Spleen (tissue), 11 donors: ENCODE measurements around the gene EDIL3. TPM values are rescaled to one million over a fixed set of nuclear protein-coding genes. Genes with fewer than 3 reads are reported as not detected.

ENCODE experiments used
- DNase-seq: peaks from one replicate; pipeline ENCODE4 v3.0.0-alpha.2; 2020
- H3K27ac ChIP-seq, 8 donors: fragments of 200-600 bp; sonication (generic) in 7 of 8; 1 replicate in 4 of 8; 2 replicates in 4 of 8; pipeline versions ENCODE4 v1.5.0 to v1.8.0; 2016 to 2021; ENCODE audit warnings: inconsistent platforms in 4 of 8, mild to moderate bottlenecking in 4 of 8, moderate library complexity in 1 of 8
- H3K27me3 ChIP-seq, 7 donors: fragments of 200-600 bp; sonication (generic) in 6 of 7; replicated peaks in 1 of 7; 1 replicate in 4 of 7; 2 replicates in 3 of 7; pipeline versions ENCODE4 v1.5.0 to v1.8.0; 2016 to 2021; ENCODE audit warnings: inconsistent platforms in 3 of 7, mild to moderate bottlenecking in 1 of 7
- H3K36me3 ChIP-seq, 6 donors: fragments of 200-600 bp; sonication (generic) in 5 of 6; 1 replicate in 4 of 6; 2 replicates in 2 of 6; pipeline versions ENCODE4 v1.5.0 to v1.8.0; 2016 to 2021; ENCODE audit warnings: inconsistent platforms in 2 of 6
- H3K4me1 ChIP-seq, 6 donors: fragments of 200-600 bp; sonication (generic) in 5 of 6; 1 replicate in 3 of 6; 2 replicates in 3 of 6; pipeline versions ENCODE4 v1.5.0 to v1.8.0; 2016 to 2021; ENCODE audit warnings: inconsistent platforms in 3 of 6
- H3K4me3 ChIP-seq, 8 donors: fragments of 200-600 bp; sonication (generic) in 7 of 8; 1 replicate in 4 of 8; 2 replicates in 4 of 8; pipeline versions ENCODE4 v1.5.0 to v1.8.0; 2016 to 2021; ENCODE audit warnings: inconsistent platforms in 4 of 8, mild to moderate bottlenecking in 4 of 8, moderate library complexity in 2 of 8
- H3K9me3 ChIP-seq, 8 donors: fragments of 200-600 bp; sonication (generic) in 7 of 8; 1 replicate in 4 of 8; 2 replicates in 4 of 8; pipeline versions ENCODE4 v1.5.0 to v1.8.0; 2016 to 2021; ENCODE audit warnings: inconsistent platforms in 4 of 8
- CTCF ChIP-seq, 11 experiments: fragments of 200-600 bp in 7 of 11; fragments of 450-650 bp in 4 of 11; sonication (generic) in 4 of 11; IDR thresholded peaks in 8 of 11; conservative IDR thresholded peaks in 3 of 11; 1 replicate in 7 of 11; 2 replicates in 4 of 11; pipeline versions ENCODE4 v1.4.0 to v1.8.0; 2016 to 2021; ENCODE audit warnings: antibody characterized with exemption in 11 of 11, inconsistent platforms in 4 of 11, mild to moderate bottlenecking in 1 of 11
- POLR2A ChIP-seq, 3 donors: fragments of 450-650 bp; IDR thresholded peaks; one replicate each; pipeline ENCODE4 v1.5.1; 2017; ENCODE audit warnings: antibody characterized with exemption in 3 of 3, mild to moderate bottlenecking in 1 of 3
- POLR2AphosphoS5 ChIP-seq, 3 donors: sonication (generic); formaldehyde crosslinking; IDR thresholded peaks; one replicate each; pipeline ENCODE4 v1.5.1; 2017; ENCODE audit warnings: antibody characterized with exemption in 3 of 3
- WGBS, 5 donors: extraction: QIAGEN DNeasy Blood & Tissue Kit in 3 of 5; methylation state at CpG; one replicate each; pipeline versions ENCODE4 v1.1.5 to v1.1.7; 2013 to 2018; 5-methylcytosine and 5-hydroxymethylcytosine counted together
- intact Hi-C: fragments of 100-400 bp; cut with DNase I; formaldehyde crosslinking; loops from one replicate; pipeline ENCODE4 v1.15.0; 2023; ENCODE audit warnings: low total_unique reads
- polyA plus RNA-seq, 3 donors: library from polyadenylated mRNA; stranded (reverse); fragments of 200-250 nt; gene quantifications; one replicate each; pipeline ENCODE4 v1.2.1, GENCODE V29; 2013
- total RNA-seq, 7 donors: library from RNA; depleted of rRNA in 3 of 7; stranded (reverse); fragments of >200 nt in 3 of 7; fragmentation: NEBNext Ultra II Directional in 4 of 7; extraction: Animal tissue kit (Norgen Biotek cat#: 25700) in 4 of 7; gene quantifications; one replicate each; pipeline versions ENCODE4 v1.1.0 to v1.2.1, GENCODE V29; 2016 to 2021
- donor health status: healthy with polysubstance abuse.
- donor health status: DM: no; HTN: no; CAD: no; lungs with moderate emphysema.
- donor health status: DM: no; HTN: no; CAD: no.
- donor health status: Bipolar disorder and iron deficiency.
- donor health status: healthy.
- donor health status: DM: no; HTN: no; CAD: no.
- donor health status: DM: yes; HTN: yes; CAD: no.

EDIL3 gene
- total and polyA plus RNA-seq, 10 donors = 0.61 to 2.9 (median 2.1) TPM

GRCh38 chr5:84381502-84382362 lies 2.9 kb downstream of the EDIL3 start:
- Histone ChIP-seq H3K4me3 (peak overlapping the region in 4 of 8 donors; percentile 0 to 53 (median 22)), H3K27ac (no peak overlapping the region), H3K27me3 (peaks cover 0 to 72% (median 44%) of the 10 kb centered on the region in 7 donors), H3K9me3 (no peaks in the 10 kb centered on the region), H3K4me1 (peaks cover 0 to 35% (median 23%) of the 10 kb centered on the region in 6 donors), H3K36me3 (no peaks in the 10 kb centered on the region)
- DNase-seq = no peak
- WGBS, 5 donors = 8 to 10% (median 9%) methylated on average over 13 to 14 of the region's 14 CpGs
- TF ChIP-seq POLR2A (IDR thresholded peaks at IDR 0.05) = no peak
- TF ChIP-seq CTCF (IDR thresholded peaks at IDR 0.05 in 8 of 11, conservative IDR thresholded peaks at IDR 0.05 in 3 of 11) = no peak
- TF ChIP-seq POLR2AphosphoS5 (IDR thresholded peaks at IDR 0.05) = no peak
- intact Hi-C loops = no loop called here

- H3K9me3 ChIP-seq = no peaks in the 10 kb centered on the region
- 72 to 80% (median 76%) methylated on average over 2 of the region's 2 CpGs for WGBS, 5 donors
- H3K27me3 ChIP-seq = peaks cover 0 to 54% (median 37%) of the 10 kb centered on the region in 7 donors
- intact Hi-C loops = no loop called here
- DNase-seq = no peak
- no peak overlapping the region for H3K4me3 ChIP-seq
- H3K27ac ChIP-seq = no peak overlapping the region
- peaks cover 0 to 30% (median 23%) of the 10 kb centered on the region in 6 donors for H3K4me1 ChIP-seq
- H3K36me3 ChIP-seq = no peaks in the 10 kb centered on the region
- TF ChIP-seq POLR2AphosphoS5 (IDR thresholded peaks at IDR 0.05) = no peak
- no peak for TF ChIP-seq CTCF (IDR thresholded peaks at IDR 0.05 in 8 of 11, conservative IDR thresholded peaks at IDR 0.05 in 3 of 11)
- TF ChIP-seq POLR2A (IDR thresholded peaks at IDR 0.05) = no peak
Measured at GRCh38 chr5:84379749-84380148, 4.9 kb downstream of the EDIL3 start.

GRCh38 chr5:84378961-84379360 lies 5.7 kb downstream of the EDIL3 start:
- no peak overlapping the region for H3K27ac ChIP-seq
- no peak for TF ChIP-seq POLR2AphosphoS5 (IDR thresholded peaks at IDR 0.05)
- no peak for TF ChIP-seq POLR2A (IDR thresholded peaks at IDR 0.05)
- no peak for TF ChIP-seq CTCF (IDR thresholded peaks at IDR 0.05 in 8 of 11, conservative IDR thresholded peaks at IDR 0.05 in 3 of 11)
- WGBS, 5 donors = 65 to 78% (median 69%) methylated on average over 2 of the region's 2 CpGs
- no peaks in the 10 kb centered on the region for H3K36me3 ChIP-seq
- intact Hi-C loops = no loop called here
- peaks cover 0 to 46% (median 29%) of the 10 kb centered on the region in 7 donors for H3K27me3 ChIP-seq
- no peaks in the 10 kb centered on the region for H3K9me3 ChIP-seq
- no peak overlapping the region for H3K4me3 ChIP-seq
- no peak for DNase-seq
- H3K4me1 ChIP-seq = peaks cover 0 to 24% (median 19%) of the 10 kb centered on the region in 6 donors

GRCh38 chr5:84378420-84378819 lies 6.3 kb downstream of the EDIL3 start:
- Histone ChIP-seq H3K9me3 (no peaks in the 10 kb centered on the region), H3K4me3 (no peak overlapping the region), H3K27ac (no peak overlapping the region), H3K27me3 (peaks cover 0 to 40% (median 24%) of the 10 kb centered on the region in 7 donors), H3K36me3 (no peaks in the 10 kb centered on the region), H3K4me1 (peaks cover 0 to 18% (median 14%) of the 10 kb centered on the region in 6 donors)
- intact Hi-C loops = no loop called here
- no peak for DNase-seq
- TF ChIP-seq CTCF (IDR thresholded peaks at IDR 0.05 in 8 of 11, conservative IDR thresholded peaks at IDR 0.05 in 3 of 11) (no peak), POLR2AphosphoS5 (IDR thresholded peaks at IDR 0.05) (no peak), POLR2A (IDR thresholded peaks at IDR 0.05) (no peak)
- 66 to 87% (median 72%) methylated on average over 1 of the region's 1 CpG for WGBS, 5 donors
